Stimulated activated CD8-positive, alpha-beta memory T cell treated with anti-CD3 and anti-CD28 coated beads, Interleukin-7, amount 100 ng/mL, for 1 hour (primary cell): ENCODE measurements around the gene ADPRS.

ENCODE experiments used
- DNase-seq, 2 donors: peaks; one replicate each; pipeline ENCODE4 v3.0.0-alpha.2; 2020; ENCODE audit warnings: low read depth in 2 of 2

Gene ADPRS

GRCh38 chr1:36088577-36089392, at the start of gene ADPRS:
Gene ADPRS, plus strand, starts transcription at chr1:36088892. Its CDS starts 13 bp downstream, at chr1:36088905.
- DNase-seq = peak; percentile 80 to 88

- DNase-seq = no peak
Measured at GRCh38 chr1:36040238-36040637, 48.5 kb upstream of the ADPRS start.

GRCh38 chr1:36051821-36052220, 36.9 kb upstream of the ADPRS start:
- DNase-seq = no peak

GRCh38 chr1:36053978-36054377, 34.7 kb upstream of the ADPRS start:
- no peak for DNase-seq

- DNase-seq = no peak
Measured at GRCh38 chr1:36055706-36056105, 33.0 kb upstream of the ADPRS start.

GRCh38 chr1:36062315-36062714, 26.4 kb upstream of the ADPRS start:
- DNase-seq = no peak

GRCh38 chr1:36067871-36068270, 20.8 kb upstream of the ADPRS start:
- no peak for DNase-seq

- no peak for DNase-seq
Measured at GRCh38 chr1:36068866-36069265, 19.8 kb upstream of the ADPRS start.

GRCh38 chr1:36070349-36070748, 18.3 kb upstream of the ADPRS start:
- no peak for DNase-seq

- DNase-seq = no peak
Measured at GRCh38 chr1:36076979-36077573, 11.6 kb upstream of the ADPRS start.

GRCh38 chr1:36080236-36080635, 8.5 kb upstream of the ADPRS start:
- no peak for DNase-seq

- DNase-seq = no peak
Measured at GRCh38 chr1:36080801-36081200, 7.9 kb upstream of the ADPRS start.

GRCh38 chr1:36081926-36082485, 6.7 kb upstream of the ADPRS start:
- DNase-seq = no peak

- no peak for DNase-seq
Measured at GRCh38 chr1:36083219-36083618, 5.5 kb upstream of the ADPRS start.

- DNase-seq = no peak
Measured at GRCh38 chr1:36083635-36084496, 4.8 kb upstream of the ADPRS start, which contains the start of gene TEKT2. Gene TEKT2, plus strand, starts transcription at chr1:36084094. Its CDS starts 828 bp downstream, at chr1:36084922.

GRCh38 chr1:36084497-36085115, 4.1 kb upstream of the ADPRS start:
- no peak for DNase-seq

GRCh38 chr1:36085126-36085525, 3.6 kb upstream of the ADPRS start:
- no peak for DNase-seq

- DNase-seq = no peak
Measured at GRCh38 chr1:36085686-36086526, 2.8 kb upstream of the ADPRS start.

- DNase-seq = no peak
Measured at GRCh38 chr1:36086529-36087232, 2.0 kb upstream of the ADPRS start.
